H9 (cell line): Measurements from ENCODE around the gene GYPE. TPM values are rescaled to one million over a fixed set of nuclear protein-coding genes. Genes with fewer than 3 reads are reported as not detected.
"Not testable (repeated sequence)": the region's sequence is repeated elsewhere in the genome, so short reads cannot be mapped to it uniquely, and the experiment has no call there.

Experiments
- DNase-seq: peaks from one replicate; pipeline ENCODE4 v3.0.0-alpha.2; 2017
- H2AFZ ChIP-seq: one replicate; pipeline ENCODE4 v1.6.1; 2013; ENCODE audit warnings: mild to moderate bottlenecking, low read length, control low read depth, moderate library complexity
- H2AK5ac ChIP-seq: 2 replicates; pipeline ENCODE4 v1.6.1; 2013; ENCODE audit warnings: low read length, control low read depth, mixed read lengths; ENCODE audit not compliant: insufficient read length
- H2BK120ac ChIP-seq: one replicate; pipeline ENCODE4 v1.6.1; 2013; ENCODE audit warnings: low read depth, mild to moderate bottlenecking, low read length, control low read depth, inconsistent platforms; ENCODE audit not compliant: poor library complexity, severe bottlenecking
- H2BK12ac ChIP-seq: 2 replicates; pipeline ENCODE4 v1.6.1; 2013; ENCODE audit warnings: low read length, control low read depth, mixed read lengths, low read depth; ENCODE audit not compliant: insufficient read length
- H2BK15ac ChIP-seq: 2 replicates; pipeline ENCODE4 v1.6.1; 2013; ENCODE audit warnings: low read depth, low read length, control low read depth
- H2BK20ac ChIP-seq: one replicate; pipeline ENCODE4 v1.6.1; 2013; ENCODE audit warnings: low read depth, mild to moderate bottlenecking, low read length, control low read depth, inconsistent platforms; ENCODE audit not compliant: poor library complexity, severe bottlenecking
- H2BK5ac ChIP-seq: 2 replicates; pipeline ENCODE4 v1.6.1; 2013; ENCODE audit warnings: low read length, control low read depth, mixed read lengths; ENCODE audit not compliant: insufficient read length
- H3K14ac ChIP-seq: 2 replicates; pipeline ENCODE4 v1.6.1; 2013; ENCODE audit warnings: low read length, control low read depth; ENCODE audit not compliant: insufficient read depth
- H3K18ac ChIP-seq: 2 replicates; pipeline ENCODE4 v1.6.1; 2013; ENCODE audit warnings: low read depth, mild to moderate bottlenecking, mixed read lengths, low read length, control low read depth; ENCODE audit not compliant: insufficient read length
- H3K23ac ChIP-seq: 2 replicates; pipeline ENCODE4 v1.6.1; 2013; ENCODE audit warnings: low read length, control low read depth, mixed read lengths, low read depth; ENCODE audit not compliant: insufficient read length
- H3K23me2 ChIP-seq: 2 replicates; pipeline ENCODE4 v1.6.1; 2013; ENCODE audit warnings: low read depth, mild to moderate bottlenecking, mixed read lengths, low read length, control low read depth; ENCODE audit not compliant: insufficient read length, poor library complexity, severe bottlenecking
- H3K27ac ChIP-seq: 2 replicates; pipeline ENCODE4 v1.5.1; 2013; ENCODE audit warnings: low read length, control low read depth, mixed read lengths, low read depth; ENCODE audit not compliant: insufficient read length
- H3K27me3 ChIP-seq: 2 replicates; pipeline ENCODE4 v1.6.1; 2013; ENCODE audit warnings: low read length, control low read depth, inconsistent platforms; ENCODE audit not compliant: insufficient read depth
- H3K4ac ChIP-seq: 2 replicates; pipeline ENCODE4 v1.6.1; 2013; ENCODE audit warnings: low read depth, mild to moderate bottlenecking, control low read depth, inconsistent platforms, low read length, moderate library complexity
- H3K4me1 ChIP-seq: 2 replicates; pipeline ENCODE4 v1.6.1; 2013; ENCODE audit warnings: low read length, control low read depth, inconsistent platforms; ENCODE audit not compliant: insufficient read depth
- H3K4me2 ChIP-seq: 2 replicates; pipeline ENCODE4 v1.6.1; 2013; ENCODE audit warnings: low read length, control low read depth, mixed read lengths; ENCODE audit not compliant: insufficient read length, insufficient read depth
- H3K56ac ChIP-seq: 2 replicates; pipeline ENCODE4 v1.6.1; 2013; ENCODE audit warnings: low read depth, mild to moderate bottlenecking, mixed read lengths, low read length, control low read depth; ENCODE audit not compliant: insufficient read length
- H3K79me1 ChIP-seq: 2 replicates; pipeline ENCODE4 v1.6.1; 2013; ENCODE audit warnings: low read depth, mild to moderate bottlenecking, moderate library complexity, low read length, control low read depth, inconsistent platforms; ENCODE audit not compliant: insufficient read depth, poor library complexity, severe bottlenecking
- H3K79me2 ChIP-seq: 2 replicates; pipeline ENCODE4 v1.6.1; 2013; ENCODE audit warnings: low read length, control low read depth, inconsistent platforms; ENCODE audit not compliant: insufficient read depth
- H3K9ac ChIP-seq: 2 replicates; pipeline ENCODE4 v1.6.1; 2013; ENCODE audit warnings: low read length, control low read depth, mixed read lengths; ENCODE audit not compliant: insufficient read length; ENCODE audit errors: extremely low read depth
- H3K9me3 ChIP-seq: one replicate; pipeline ENCODE4 v1.6.1; 2013; ENCODE audit warnings: low read depth, low read length, inconsistent platforms; ENCODE audit not compliant: control insufficient read depth
- H3T11ph ChIP-seq: one replicate; pipeline ENCODE4 v1.6.1; 2013; ENCODE audit warnings: mild to moderate bottlenecking, low read length, control low read depth, inconsistent platforms
- H4K20me1 ChIP-seq: one replicate; pipeline ENCODE4 v1.6.1; 2013; ENCODE audit not compliant: control insufficient read depth, insufficient read length, insufficient read depth
- H4K5ac ChIP-seq: 2 replicates; pipeline ENCODE4 v1.6.1; 2013; ENCODE audit warnings: low read depth, mild to moderate bottlenecking, mixed read lengths, low read length, control low read depth; ENCODE audit not compliant: insufficient read length
- H4K8ac ChIP-seq: replicated peaks from 2 replicates; pipeline ENCODE4 v1.6.1; 2013; ENCODE audit warnings: low read length, control low read depth, mixed read lengths, low read depth; ENCODE audit not compliant: insufficient read length
- H4K91ac ChIP-seq: 2 replicates; pipeline ENCODE4 v1.6.1; 2013; ENCODE audit warnings: low read depth, mild to moderate bottlenecking, moderate library complexity, mixed read lengths, low read length, control low read depth; ENCODE audit not compliant: insufficient read length
- H3K27ac Mint-ChIP-seq, 3 experiments: 2 replicates in 2 of 3; 3 replicates in 1 of 3; pipeline ENCODE4 v1.8.0; 2020 to 2021; ENCODE audit warnings: mixed read lengths in 3 of 3, mild to moderate bottlenecking in 1 of 3, moderate library complexity in 1 of 3
- H3K27me3 Mint-ChIP-seq: 2 replicates; pipeline ENCODE4 v1.8.0; 2021; ENCODE audit warnings: low read depth, mild to moderate bottlenecking, moderate library complexity, mixed read lengths
- H3K36me3 Mint-ChIP-seq, 3 experiments: 2 replicates in 2 of 3; 3 replicates in 1 of 3; pipeline ENCODE4 v1.8.0; 2020 to 2021; ENCODE audit warnings: low read depth in 3 of 3, mixed read lengths in 3 of 3; ENCODE audit not compliant: insufficient read depth in 1 of 3
- H3K4me1 Mint-ChIP-seq, 2 experiments: 2 replicates each; pipeline ENCODE4 v1.8.0; 2020; ENCODE audit warnings: mixed read lengths in 2 of 2
- H3K4me3 Mint-ChIP-seq, 2 experiments: 2 replicates in 1 of 2; 3 replicates in 1 of 2; pipeline ENCODE4 v1.8.0; 2020 to 2021; ENCODE audit warnings: mild to moderate bottlenecking in 2 of 2, mixed read lengths in 2 of 2, moderate library complexity in 1 of 2
- H3K9me3 Mint-ChIP-seq, 2 experiments: 2 replicates in 1 of 2; 3 replicates in 1 of 2; pipeline ENCODE4 v1.8.0; 2020; ENCODE audit warnings: mild to moderate bottlenecking in 2 of 2, mixed read lengths in 2 of 2, moderate library complexity in 1 of 2
- WGBS: extraction: QIAGEN DNeasy Blood & Tissue Kit; methylation state at CpG from one replicate; pipeline ENCODE4 v1.1.7; 2013; ENCODE audit warnings: missing lambda C conversion rate, low lambda C conversion rate, mixed read lengths; ENCODE audit not compliant: insufficient read length; ENCODE audit errors: extremely low coverage; 5-methylcytosine and 5-hydroxymethylcytosine counted together
- total RNA-seq: library from RNA; stranded (reverse); gene quantifications from 2 replicates; pipeline ENCODE4 v1.2.1, GENCODE V29; 2021
- TF ChIP-seq, protein P1 (sequence below): fragments of 200-600 bp; sonication (generic); conservative IDR thresholded peaks from 3 replicates; pipeline ENCODE4 v1.8.0; 2021; ENCODE audit warnings: antibody characterized with exemption, mild to moderate bottlenecking

The GYPE gene
- total RNA-seq, 1 experiment from 2014 or later: not detected

- H2BK12ac ChIP-seq: no peak overlapping the region
- H3T11ph ChIP-seq: no peak overlapping the region
- H3K4ac ChIP-seq: no peak overlapping the region
- Mint-ChIP-seq H3K9me3 (peaks cover 0 to 4% of the 10 kb centered on the region in 2 experiments; a peak in 2 of 5 replicates), H3K27me3 (no peaks in the 10 kb centered on the region), H3K27ac (peak overlapping the region in 1 of 3 experiments; percentile 87; a peak in 1 of 7 replicates), H3K36me3 (no peaks in the 10 kb centered on the region), H3K4me3 (no peak overlapping the region), H3K4me1 (peaks cover 4 to 12% of the 10 kb centered on the region in 2 experiments; a peak in 3 of 4 replicates)
- no peak overlapping the region for H3K27ac ChIP-seq
- no peaks in the 10 kb centered on the region for H3K27me3 ChIP-seq
- H3K56ac ChIP-seq: no peak overlapping the region
- no peak overlapping the region for H2BK5ac ChIP-seq
- no peak overlapping the region for H3K9ac ChIP-seq
- no peak overlapping the region for H2AFZ ChIP-seq
- no peaks in the 10 kb centered on the region for H4K20me1 ChIP-seq
- H3K79me1 ChIP-seq: no peaks in the 10 kb centered on the region
- H3K18ac ChIP-seq: no peak overlapping the region
- no peak overlapping the region for H4K8ac ChIP-seq
- H3K4me1 ChIP-seq: no peaks in the 10 kb centered on the region
- H4K5ac ChIP-seq: no peak overlapping the region
- TF ChIP-seq, protein P1, sequence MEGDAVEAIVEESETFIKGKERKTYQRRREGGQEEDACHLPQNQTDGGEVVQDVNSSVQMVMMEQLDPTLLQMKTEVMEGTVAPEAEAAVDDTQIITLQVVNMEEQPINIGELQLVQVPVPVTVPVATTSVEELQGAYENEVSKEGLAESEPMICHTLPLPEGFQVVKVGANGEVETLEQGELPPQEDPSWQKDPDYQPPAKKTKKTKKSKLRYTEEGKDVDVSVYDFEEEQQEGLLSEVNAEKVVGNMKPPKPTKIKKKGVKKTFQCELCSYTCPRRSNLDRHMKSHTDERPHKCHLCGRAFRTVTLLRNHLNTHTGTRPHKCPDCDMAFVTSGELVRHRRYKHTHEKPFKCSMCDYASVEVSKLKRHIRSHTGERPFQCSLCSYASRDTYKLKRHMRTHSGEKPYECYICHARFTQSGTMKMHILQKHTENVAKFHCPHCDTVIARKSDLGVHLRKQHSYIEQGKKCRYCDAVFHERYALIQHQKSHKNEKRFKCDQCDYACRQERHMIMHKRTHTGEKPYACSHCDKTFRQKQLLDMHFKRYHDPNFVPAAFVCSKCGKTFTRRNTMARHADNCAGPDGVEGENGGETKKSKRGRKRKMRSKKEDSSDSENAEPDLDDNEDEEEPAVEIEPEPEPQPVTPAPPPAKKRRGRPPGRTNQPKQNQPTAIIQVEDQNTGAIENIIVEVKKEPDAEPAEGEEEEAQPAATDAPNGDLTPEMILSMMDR: no peak
- H3K4me2 ChIP-seq: no peak overlapping the region
- H2AK5ac ChIP-seq: no peak overlapping the region
- H2BK120ac ChIP-seq: no peak overlapping the region
- no peak overlapping the region for H2BK15ac ChIP-seq
- no peak overlapping the region for H2BK20ac ChIP-seq
- H4K91ac ChIP-seq: no peak overlapping the region
- WGBS: no CpG with 5 or more reads among the region's 2 CpGs
- no peaks in the 10 kb centered on the region for H3K9me3 ChIP-seq
- no peak overlapping the region for H3K14ac ChIP-seq
- H3K23ac ChIP-seq: no peak overlapping the region
- H3K79me2 ChIP-seq: no peaks in the 10 kb centered on the region
- H3K23me2 ChIP-seq: no peaks in the 10 kb centered on the region
- no peak for DNase-seq
These were observed 34.2 kb upstream of the GYPE start for GRCh38 chr4:143939528-143939927.

DNA sequence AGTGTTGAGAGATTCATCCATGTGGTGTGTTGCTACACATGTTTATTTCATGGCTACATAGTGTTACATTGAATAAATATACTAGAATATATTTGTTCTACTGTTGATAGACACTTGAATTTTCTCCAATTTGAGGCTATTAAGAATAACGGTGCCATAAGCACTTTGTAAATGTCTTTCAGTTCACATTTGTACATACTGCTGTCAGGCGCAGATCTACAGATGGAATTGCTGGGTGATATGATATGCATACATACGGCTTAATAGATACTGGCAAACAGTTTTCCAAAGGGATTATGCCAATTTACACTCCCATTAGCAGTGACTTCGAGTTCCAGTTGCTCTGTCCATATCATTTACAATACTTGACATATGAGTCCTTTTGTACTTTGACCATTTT lies 33.5 kb upstream of the GYPE start:
- not testable (repeated sequence) for H4K91ac ChIP-seq, H3K56ac ChIP-seq, H3K14ac ChIP-seq, H3K23me2 ChIP-seq, H3K18ac ChIP-seq, H4K8ac ChIP-seq, H2AFZ ChIP-seq, H3K79me2 ChIP-seq, H2BK120ac ChIP-seq, H3K4ac ChIP-seq, H4K5ac ChIP-seq, H3K36me3 Mint-ChIP-seq, H3K4me2 ChIP-seq, H2BK5ac ChIP-seq, H3K27me3 Mint-ChIP-seq, H3K23ac ChIP-seq, H2BK12ac ChIP-seq, H3K9me3 Mint-ChIP-seq, H3K79me1 ChIP-seq, H3T11ph ChIP-seq, H3K27ac ChIP-seq, H3K9me3 ChIP-seq, H3K4me1 ChIP-seq, H3K27ac Mint-ChIP-seq, H3K4me1 Mint-ChIP-seq, H3K4me3 Mint-ChIP-seq, H3K27me3 ChIP-seq, H3K9ac ChIP-seq, H2AK5ac ChIP-seq, H4K20me1 ChIP-seq, H2BK20ac ChIP-seq, H2BK15ac ChIP-seq, DNase-seq
- WGBS: no CpG with 5 or more reads among the region's 4 CpGs
